Lower leg skin (tissue), 3 donors: Measurements from ENCODE around the gene FRS2.

Experiments used
- POLR2A ChIP-seq, 2 donors: fragments of 450-650 bp; IDR thresholded peaks; one replicate each; pipeline ENCODE4 v1.6.1; 2016 to 2017; ENCODE audit warnings: antibody characterized with exemption in 2 of 2, mild to moderate bottlenecking in 1 of 2, moderate library complexity in 1 of 2
- TF ChIP-seq, protein P1 (sequence below), 3 donors: fragments of 450-650 bp; IDR thresholded peaks; one replicate each; pipeline ENCODE4 v1.5.1; 2016; ENCODE audit warnings: antibody characterized with exemption in 3 of 3, mild to moderate bottlenecking in 3 of 3, moderate library complexity in 2 of 3

- TF ChIP-seq, protein P1, sequence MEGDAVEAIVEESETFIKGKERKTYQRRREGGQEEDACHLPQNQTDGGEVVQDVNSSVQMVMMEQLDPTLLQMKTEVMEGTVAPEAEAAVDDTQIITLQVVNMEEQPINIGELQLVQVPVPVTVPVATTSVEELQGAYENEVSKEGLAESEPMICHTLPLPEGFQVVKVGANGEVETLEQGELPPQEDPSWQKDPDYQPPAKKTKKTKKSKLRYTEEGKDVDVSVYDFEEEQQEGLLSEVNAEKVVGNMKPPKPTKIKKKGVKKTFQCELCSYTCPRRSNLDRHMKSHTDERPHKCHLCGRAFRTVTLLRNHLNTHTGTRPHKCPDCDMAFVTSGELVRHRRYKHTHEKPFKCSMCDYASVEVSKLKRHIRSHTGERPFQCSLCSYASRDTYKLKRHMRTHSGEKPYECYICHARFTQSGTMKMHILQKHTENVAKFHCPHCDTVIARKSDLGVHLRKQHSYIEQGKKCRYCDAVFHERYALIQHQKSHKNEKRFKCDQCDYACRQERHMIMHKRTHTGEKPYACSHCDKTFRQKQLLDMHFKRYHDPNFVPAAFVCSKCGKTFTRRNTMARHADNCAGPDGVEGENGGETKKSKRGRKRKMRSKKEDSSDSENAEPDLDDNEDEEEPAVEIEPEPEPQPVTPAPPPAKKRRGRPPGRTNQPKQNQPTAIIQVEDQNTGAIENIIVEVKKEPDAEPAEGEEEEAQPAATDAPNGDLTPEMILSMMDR (IDR thresholded peaks at IDR 0.05) = no peak
- no peak for TF ChIP-seq POLR2A (IDR thresholded peaks at IDR 0.05)
These were observed 38.4 kb downstream of the FRS2 start for GRCh38 chr12:69508621-69509020.
